Activated naive CD4-positive, alpha-beta T cell (primary cell): ENCODE results near the gene LIN28B.
"Not testable (repeated sequence)": the region's sequence is repeated elsewhere in the genome, so short reads cannot be mapped to it uniquely, and the experiment has no call there.

Source experiments
- DNase-seq, 4 experiments: peaks; one replicate each; lab custom pipeline; 2025; lab: John Stamatoyannopoulos, UW

LIN28B gene

GRCh38 chr6:105013459-105013858, 56.6 kb downstream of the LIN28B start:
- DNase-seq = not testable (repeated sequence)

- DNase-seq = no peak
Measured at GRCh38 chr6:105014448-105014847, 57.5 kb downstream of the LIN28B start.

DNA sequence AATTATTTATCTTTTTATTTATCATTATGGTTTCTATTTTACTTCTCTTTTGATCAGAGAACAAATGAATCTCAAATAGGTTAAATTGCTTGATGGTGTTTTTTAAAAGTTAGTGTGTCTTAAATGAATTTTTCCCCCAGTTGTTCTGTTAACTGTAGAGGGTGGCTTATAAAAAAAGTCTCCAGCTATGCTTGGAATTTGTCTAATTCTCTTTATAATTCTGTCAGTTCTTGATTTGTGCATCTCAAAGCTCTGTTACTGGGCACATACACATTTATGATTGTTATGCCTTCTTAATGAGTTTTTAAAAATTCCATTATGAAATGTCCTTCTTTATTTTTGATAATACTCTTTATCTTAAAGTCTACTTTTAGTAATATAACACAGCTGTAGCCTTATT, 58.0 kb downstream of the LIN28B start:
- no peak for DNase-seq

GRCh38 chr6:105015482-105015881, 58.6 kb downstream of the LIN28B start:
- DNase-seq = no peak

DNA sequence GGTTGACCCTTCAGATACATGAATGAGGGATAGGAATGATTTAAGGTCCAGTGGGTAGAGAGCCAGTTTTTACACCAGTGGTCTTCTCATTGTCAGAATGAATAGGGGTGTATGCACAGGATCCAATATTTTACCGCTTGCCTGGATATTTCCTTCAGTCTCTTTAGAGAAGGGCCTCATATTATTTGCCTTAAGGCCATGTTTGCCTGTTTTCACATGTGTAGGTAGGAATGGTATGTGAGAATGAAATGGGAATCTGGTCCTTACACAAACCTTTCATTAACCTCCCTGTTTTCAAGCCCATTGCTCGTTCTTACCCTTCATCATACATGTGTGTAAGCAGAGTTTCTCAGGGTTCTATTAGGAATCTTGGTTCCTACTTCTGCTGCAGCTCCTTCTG, 62.4 kb downstream of the LIN28B start:
- no peak for DNase-seq

DNA sequence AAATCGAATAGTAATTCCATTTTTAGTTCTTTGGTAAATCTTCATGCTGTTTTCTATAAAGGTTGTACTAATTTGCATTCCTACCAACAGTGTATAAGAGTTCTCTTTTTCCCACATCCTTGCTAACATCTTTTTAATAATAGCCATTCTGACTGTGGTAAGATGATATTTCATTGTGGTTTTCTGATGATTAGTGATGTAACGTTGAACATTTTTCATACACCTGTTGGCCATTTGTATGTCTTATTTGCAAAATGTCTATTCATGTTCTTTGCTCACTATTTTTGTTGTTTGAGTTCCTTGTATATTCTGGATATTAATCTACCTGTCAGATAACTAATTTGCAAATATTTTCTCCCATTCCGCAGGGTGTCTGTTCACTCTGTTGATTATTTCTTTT, 64.5 kb downstream of the LIN28B start:
- no peak for DNase-seq

DNA sequence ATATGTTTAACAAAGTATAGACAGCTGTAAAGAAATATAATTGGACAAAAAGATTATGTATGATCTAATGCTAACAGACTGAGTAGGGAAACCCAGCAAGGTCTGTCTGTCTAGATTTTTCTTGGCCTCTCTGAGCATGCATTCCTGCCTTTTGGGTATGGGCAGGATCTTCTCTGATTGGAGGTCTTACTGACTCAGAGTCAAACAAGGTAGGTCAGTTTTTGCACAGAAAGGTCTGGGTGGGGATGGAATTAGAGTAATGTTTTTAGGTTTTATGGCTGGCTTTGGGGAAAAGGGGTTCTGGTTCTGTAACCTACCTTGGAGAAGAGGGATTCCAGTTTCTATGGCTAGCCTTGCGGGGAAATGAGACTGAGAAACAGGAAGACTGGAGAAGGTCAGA, 65.5 kb downstream of the LIN28B start:
- no peak for DNase-seq

GRCh38 chr6:105024803-105025202, 67.9 kb downstream of the LIN28B start:
- DNase-seq = no peak

DNA sequence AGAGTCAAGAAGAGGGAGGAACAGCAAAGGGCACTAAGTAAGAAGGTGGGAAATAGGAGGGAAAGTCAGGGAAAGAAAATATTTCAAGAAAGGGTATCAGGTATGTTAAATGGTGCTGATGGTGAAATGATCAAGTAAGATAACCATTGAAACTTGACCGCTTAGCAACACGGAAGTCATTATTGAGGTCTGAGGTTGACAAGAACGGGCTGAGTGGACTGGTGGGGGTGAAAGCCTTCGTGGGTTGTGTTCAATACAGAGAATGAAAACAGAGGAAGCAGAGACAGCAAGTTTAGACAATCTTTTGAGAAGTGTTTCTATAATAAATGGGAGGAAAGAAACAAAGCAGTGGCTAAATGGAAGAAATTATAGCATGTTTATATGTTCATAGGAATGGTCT, 72.0 kb downstream of the LIN28B start:
- no peak for DNase-seq

- no peak for DNase-seq
Measured at GRCh38 chr6:105029581-105029980, 72.7 kb downstream of the LIN28B start.

GRCh38 chr6:105034470-105034869, 77.6 kb downstream of the LIN28B start:
- DNase-seq = no peak

DNA sequence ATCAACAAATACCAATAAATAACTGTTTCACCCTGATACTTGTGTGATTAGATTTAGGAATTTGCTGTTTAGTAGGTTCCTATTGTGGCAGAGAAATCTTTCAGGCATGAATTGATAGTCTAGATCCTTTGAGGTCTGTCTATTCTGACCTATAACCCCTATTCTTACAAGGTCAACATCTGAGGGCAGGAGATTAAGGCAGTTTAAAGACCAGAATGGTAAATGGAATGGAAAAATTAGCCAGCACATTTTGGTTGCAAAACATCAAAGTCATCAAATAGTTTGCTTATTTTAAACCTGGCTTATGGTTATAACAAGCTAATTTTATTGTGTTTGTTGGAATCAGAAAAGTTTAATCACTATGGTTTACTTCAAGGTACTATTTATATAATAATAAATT, 78.4 kb downstream of the LIN28B start:
- DNase-seq = no peak

DNA sequence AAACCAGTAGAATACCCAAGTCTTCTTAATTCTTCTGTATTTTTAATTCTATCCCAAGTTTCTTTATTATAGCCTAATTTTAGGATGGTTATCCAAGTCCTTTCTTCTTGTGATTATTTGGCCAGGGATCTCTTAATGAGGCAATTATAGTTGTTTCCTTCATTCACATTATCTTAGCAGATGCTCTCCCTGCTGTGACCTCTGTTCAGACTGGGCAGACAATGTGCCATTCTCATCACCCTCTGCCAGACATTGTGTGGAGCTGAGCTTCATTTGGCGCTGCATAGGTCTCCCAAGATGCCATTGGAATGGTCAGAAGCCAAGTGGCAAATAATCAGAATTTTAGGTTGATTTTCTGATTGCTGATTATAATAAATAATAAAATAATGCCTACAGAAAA, 79.4 kb downstream of the LIN28B start:
- DNase-seq = no peak

GRCh38 chr6:105038259-105038658, 81.4 kb downstream of the LIN28B start:
- DNase-seq = no peak

DNA sequence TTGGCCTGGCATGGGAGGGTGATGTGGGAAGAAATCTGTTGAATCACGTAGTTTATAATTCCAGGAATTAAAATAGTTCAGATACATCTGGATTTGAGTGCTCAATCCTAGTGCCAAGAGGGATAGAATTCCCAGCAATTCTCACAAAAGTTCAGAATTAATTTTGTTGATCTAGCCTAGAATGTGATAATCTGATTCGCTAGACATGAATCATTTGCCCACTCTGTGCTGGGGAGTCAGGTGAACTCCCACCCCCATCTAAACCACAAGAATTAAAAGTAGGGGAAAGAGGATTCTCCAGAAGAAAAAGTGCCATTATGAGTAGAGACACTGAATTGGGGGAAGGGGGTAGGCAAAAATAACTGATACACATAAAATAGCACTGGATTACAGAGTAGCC, 85.0 kb downstream of the LIN28B start:
- no peak for DNase-seq

DNA sequence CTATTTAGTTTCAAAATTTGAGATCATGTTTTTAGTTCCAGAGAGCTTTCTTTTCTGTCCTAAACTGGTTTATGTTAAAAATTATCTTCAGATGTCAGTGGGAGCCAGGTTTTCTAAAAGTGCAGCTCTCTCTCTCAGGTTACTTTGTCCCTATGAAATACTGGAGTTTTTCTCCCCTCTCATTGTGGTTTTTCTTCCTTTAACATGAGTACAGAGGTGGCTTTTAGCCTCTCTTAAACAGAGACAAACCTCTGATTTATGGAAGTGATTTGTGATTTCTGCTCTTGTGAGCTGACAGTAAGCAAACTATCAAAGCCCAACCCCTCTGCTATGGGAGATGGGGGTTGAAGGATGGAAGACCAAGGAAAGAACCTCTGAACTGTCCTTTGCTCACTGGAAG, 85.7 kb downstream of the LIN28B start:
- DNase-seq = no peak

GRCh38 chr6:105043979-105044378, 87.1 kb downstream of the LIN28B start:
- DNase-seq = no peak

- no peak for DNase-seq
Measured at GRCh38 chr6:105045526-105045925, 88.6 kb downstream of the LIN28B start.

- DNase-seq = no peak
Measured at GRCh38 chr6:105051941-105052471, 95.1 kb downstream of the LIN28B start.

DNA sequence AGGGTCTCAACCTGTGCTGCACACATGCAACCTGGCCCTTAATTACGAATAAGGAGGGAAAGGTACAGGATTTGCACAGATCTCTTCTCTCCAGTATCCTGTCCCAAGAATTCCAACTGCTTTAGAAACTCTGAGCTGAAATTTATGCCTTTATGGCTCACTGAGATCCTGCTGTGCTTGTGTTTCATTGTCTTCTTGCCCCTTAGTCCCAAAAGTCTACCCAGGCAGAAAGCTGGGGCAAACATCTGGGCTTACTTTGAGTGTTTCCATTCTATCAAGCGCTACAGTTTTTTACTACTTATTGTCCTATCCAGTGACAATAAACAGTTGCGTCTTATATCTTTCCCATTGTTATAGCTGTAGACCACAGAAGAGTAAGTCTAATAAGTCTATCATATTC, 99.7 kb downstream of the LIN28B start:
- DNase-seq = no peak

DNA sequence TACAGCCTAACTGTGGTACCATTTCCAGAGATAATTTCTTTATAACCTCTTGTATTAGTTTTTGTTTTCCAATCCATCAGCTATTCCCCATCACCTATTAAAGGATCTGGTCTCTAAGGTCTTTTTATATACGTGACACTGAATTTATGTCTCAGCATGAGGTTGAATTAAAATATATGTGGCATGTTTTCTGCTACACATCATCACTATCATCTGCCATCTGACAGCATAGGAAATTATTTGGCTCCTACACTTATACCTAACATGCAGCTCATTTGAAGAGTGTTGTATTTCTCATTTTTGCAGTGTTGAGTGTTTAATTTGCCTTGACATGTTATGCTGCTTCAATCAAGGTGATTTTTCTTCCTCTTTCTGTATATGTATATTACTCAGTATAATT, 100.3 kb downstream of the LIN28B start:
- DNase-seq = no peak

- no peak for DNase-seq
Measured at GRCh38 chr6:105058316-105058715, 101.4 kb downstream of the LIN28B start.

DNA sequence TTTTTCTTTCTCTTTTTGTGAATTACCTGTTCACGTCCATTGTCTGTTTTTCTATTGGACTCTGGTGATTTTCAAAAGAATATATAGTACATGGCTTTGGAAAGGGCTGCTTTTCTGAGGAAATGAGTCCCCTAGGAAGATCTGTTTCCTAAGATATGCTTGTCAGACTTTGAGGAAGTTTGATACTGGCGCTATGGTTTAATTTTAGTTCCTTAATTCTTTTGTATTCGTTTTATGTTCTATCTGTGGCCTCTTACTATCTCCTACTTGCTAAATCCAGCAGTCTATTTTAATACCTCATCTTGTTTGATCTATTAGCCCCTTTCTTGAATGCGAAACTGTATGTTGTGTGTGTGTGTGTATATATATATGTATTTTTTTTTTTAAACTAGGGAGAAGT, 101.9 kb downstream of the LIN28B start:
- no peak for DNase-seq

GRCh38 chr6:105066233-105066632, 109.3 kb downstream of the LIN28B start:
- no peak for DNase-seq

GRCh38 chr6:105066836-105067235, 109.9 kb downstream of the LIN28B start:
- no peak for DNase-seq
